ENCODE measurements around the gene CDC6.

Gene CDC6

DNA sequence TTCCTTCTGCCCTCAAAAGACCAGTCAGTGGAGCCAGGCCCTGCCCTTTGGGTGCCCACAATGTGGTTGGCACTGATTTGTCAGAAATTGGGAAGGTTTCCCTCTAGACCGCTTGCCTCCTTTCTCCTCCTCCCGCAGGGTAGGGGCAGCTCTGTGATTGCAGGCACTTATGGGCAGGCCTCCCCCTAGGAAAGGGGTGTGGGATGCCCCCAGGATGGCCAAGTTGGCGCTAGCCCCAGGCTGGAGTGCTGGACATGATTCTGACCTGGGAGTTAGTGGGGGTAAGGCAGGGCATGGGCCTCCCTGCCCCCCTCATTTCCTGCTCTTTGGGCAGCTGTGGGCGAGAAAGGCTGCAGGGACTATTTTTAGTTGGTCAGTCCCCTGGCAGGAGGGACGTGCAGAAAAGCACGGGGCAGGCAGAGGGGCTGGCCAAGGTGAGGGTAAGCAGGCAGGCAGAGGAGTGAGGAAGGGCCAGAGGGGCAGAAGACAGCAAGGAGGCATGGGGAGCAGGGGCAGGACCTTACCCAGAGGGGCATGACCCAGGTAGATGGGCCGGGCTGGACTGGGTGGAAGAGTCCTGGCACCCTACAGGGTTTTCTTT, 24.6 kb downstream of the CDC6 start:
- peak; percentile 57 for DNase-seq (ENCODE audit: low spot score)

DNA sequence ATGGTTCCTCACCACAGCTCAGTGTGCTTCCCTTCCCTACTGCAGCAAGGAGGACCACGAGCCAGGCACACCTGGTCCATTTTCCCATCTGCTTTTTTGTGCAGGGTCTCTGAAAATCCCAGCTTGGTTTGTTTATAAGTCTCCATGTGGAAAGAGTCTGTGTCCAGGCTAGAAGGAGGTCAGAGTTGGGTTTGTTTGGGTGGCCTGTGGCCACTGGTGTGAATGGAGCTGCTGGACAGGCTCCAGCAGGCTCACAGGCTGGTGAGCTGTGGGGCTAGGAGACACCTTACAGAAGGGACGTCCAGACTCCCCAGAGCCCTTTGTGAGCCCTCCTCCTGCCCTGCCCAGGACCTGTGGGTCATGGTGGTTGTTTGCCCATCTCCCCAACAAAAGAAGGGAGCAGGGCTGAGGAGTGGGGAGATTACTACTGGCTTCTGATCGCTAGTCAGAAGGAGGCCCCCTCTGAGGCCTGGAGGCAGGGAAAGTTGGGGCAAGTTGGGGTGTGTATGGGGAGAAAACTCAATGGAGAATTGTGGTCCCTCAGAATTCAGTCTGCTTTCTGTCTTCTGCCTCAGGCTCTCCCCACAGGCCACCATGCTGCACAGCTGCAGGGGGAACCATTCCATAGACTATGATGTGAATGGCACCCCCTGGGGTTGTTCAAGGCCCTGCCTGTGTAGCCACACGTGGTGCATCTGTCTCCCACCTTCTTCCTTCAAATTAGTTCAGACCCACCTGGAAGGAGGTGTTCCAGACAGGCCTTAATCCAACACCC, 25.4 kb downstream of the CDC6 start:
- DNase-seq (ENCODE audit: low spot score), result no peak

DNA sequence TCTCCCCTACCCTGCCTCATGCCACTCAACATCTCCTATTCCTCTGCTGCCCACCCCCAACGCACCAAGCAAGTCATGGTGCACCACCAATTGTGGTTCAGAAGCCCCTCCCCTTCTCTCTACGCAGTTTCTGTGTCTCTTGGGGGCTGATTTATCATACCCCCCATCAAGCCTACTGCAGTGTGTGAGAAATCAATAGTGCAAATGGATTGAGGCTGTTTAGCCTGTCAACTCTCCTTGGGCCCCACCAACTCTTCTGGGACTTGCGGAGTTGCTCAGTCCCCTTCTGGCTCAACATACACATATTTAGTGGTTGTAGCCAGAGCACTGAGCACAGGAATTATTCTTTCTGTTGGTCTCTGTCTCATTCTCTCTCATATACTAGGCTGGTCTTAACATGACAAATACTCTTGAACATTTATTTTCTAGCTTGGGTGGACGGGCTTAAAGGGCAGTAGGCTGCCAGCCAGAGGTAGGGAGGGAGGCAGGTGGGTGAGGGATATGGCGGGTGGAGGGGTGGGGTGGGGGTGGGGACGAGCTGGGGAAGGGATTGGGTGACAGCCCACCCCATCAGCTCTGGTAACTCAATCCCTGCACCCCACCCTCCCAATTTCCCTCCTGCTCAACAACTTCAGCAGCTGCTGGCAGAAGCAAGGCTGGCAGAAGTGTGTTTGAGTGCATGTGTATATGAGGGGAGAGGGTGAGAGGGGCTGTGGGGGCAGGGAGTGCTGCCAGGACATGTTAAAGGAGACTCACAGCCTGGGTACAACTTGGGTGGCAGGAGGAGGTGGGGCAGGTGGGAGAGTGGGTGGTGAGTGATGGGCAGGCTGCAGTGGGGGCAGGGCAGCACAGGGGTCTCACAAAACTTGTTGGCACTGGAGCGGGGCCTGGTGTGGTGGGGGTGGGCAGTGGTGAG, 26.2 kb downstream of the CDC6 start:
- DNase-seq (ENCODE audit: low spot score), result no peak

DNA sequence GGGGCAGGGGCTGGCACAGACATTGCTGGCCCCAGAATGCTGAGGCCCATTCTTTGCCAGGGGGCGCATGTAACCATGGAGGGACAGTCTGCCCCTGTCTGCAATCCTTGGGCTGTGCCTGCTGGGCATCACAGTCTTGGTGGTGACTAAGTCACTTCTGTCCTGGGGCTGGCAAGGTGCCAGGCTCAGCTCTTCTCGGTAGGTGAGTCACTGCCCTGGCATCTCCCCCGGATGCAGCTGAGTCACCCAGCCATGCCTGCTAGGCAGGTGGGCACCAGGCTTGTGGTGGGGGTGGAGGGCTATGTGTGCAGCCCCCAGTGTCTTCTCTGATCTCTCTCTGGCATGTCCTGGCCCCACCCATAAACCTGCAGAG, 26.9 kb downstream of the CDC6 start:
- peak; percentile 37 for DNase-seq (ENCODE audit: low spot score)

GRCh38 chr17:40315206-40315605, 27.5 kb downstream of the CDC6 start:
- DNase-seq (ENCODE audit: low spot score), result no peak

GRCh38 chr17:40315678-40316570, 28.2 kb downstream of the CDC6 start:
- no peak for DNase-seq (ENCODE audit: low spot score)

GRCh38 chr17:40316571-40317344, 29.1 kb downstream of the CDC6 start:
- DNase-seq (ENCODE audit: low spot score), result peak; percentile 41

- DNase-seq (ENCODE audit: low spot score), result peak; percentile 80
Measured at GRCh38 chr17:40317345-40317873, 29.7 kb downstream of the CDC6 start.

- DNase-seq (ENCODE audit: low spot score), result peak; percentile 98
Measured at GRCh38 chr17:40317880-40318829, 30.5 kb downstream of the CDC6 start.

- DNase-seq (ENCODE audit: low spot score), result no peak
Measured at GRCh38 chr17:40318830-40319391, 31.2 kb downstream of the CDC6 start.

DNA sequence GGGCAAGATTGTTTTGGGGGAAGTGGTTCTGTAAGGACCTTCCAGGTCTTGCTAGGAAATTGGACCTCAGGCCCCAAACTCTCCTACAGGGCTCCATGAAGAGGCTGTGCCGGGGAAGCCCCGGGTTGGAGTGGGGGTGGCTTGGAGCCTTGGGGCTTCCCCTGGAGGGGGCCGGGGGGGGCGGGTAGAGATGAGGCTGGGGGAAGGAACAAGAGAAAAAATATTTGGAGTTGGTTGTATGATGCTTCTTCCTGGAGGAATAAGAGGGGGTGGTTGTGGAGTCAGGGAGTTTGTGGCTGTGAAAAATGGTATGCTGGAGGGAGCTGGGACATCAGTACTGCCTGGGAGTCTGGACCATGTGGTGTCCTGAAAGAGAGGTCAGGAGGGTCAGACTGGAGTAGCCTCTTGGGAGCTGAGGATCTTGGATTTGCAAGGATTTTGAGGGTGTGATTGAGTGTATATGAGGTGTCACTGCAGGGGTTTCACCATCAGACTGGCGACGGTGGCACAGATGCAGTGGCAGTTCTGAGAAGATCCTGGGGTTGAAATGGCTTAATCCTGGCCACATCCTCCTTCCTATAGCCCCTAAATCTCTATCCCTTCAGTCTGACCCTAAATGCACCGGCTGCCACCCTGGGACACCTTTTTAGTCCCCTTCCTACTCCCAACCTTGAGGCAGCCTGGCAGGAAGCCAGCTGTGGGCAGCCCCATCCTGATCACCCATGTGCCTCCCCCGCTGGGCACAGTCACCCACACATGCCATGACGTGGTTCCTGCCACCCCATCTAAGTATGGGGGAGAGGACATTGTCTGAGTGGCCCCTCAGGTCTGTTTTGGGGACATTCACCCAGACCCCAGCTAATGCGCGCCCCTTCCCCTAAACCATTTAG, 32.2 kb downstream of the CDC6 start:
- DNase-seq (ENCODE audit: low spot score), result no peak

GRCh38 chr17:40320756-40321523, 33.3 kb downstream of the CDC6 start:
- DNase-seq (ENCODE audit: low spot score), result no peak

DNA sequence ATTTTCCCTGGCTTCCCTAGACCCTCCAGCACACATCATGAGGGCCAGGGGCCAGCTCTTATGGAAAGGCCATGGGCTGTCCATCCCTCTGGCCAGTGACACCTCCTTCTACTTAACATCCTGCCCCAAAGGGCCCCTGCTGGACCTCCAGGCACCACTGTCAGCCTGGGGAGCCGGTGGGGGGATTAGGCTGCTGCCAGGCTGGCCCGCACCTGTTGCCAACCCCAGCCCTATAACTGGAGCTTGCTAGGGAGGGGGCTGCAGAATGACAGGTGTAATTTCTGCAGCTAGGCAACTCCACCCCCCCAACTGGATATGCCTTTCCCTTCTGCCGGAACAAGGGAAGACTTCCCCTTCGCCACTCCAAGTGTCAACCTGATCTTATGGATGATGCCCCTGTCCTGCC, 33.8 kb downstream of the CDC6 start:
- no peak for DNase-seq (ENCODE audit: low spot score)

GRCh38 chr17:40321961-40322357, 34.3 kb downstream of the CDC6 start:
- peak; percentile 87 for DNase-seq (ENCODE audit: low spot score)

GRCh38 chr17:40322358-40323315, 35.0 kb downstream of the CDC6 start:
- no peak for DNase-seq (ENCODE audit: low spot score)
